Smooth muscle cell (in vitro differentiated cells): ENCODE measurements around the gene MED12L. TPM values are rescaled to one million over a fixed set of nuclear protein-coding genes. Genes with fewer than 3 reads are reported as not detected.

Experiments
- DNase-seq: peaks from one replicate; lab custom pipeline; 2025; ENCODE audit not compliant: unreplicated experiment; lab: John Stamatoyannopoulos, UW
- H2AFZ ChIP-seq: fragments of 200-600 bp; sonication (generic); 2 replicates; pipeline ENCODE4 v1.6.0; 2016; ENCODE audit warnings: antibody characterized with exemption, low read depth, mild to moderate bottlenecking
- H3F3A ChIP-seq: fragments of 200-600 bp; sonication (generic); 2 replicates; pipeline ENCODE4 v1.6.0; 2017; ENCODE audit warnings: antibody characterized with exemption, low read depth
- H3K27ac ChIP-seq: fragments of 200-600 bp; sonication (generic); 2 replicates; pipeline ENCODE4 v1.5.1; 2016; ENCODE audit warnings: low read depth, mild to moderate bottlenecking
- H3K27me3 ChIP-seq: fragments of 200-600 bp; sonication (generic); 2 replicates; pipeline ENCODE4 v1.6.1; 2016; ENCODE audit warnings: low read depth, mild to moderate bottlenecking
- H3K36me3 ChIP-seq: fragments of 200-600 bp; sonication (generic); 2 replicates; pipeline ENCODE4 v1.5.1; 2016; ENCODE audit warnings: low read depth
- H3K4me1 ChIP-seq: fragments of 200-600 bp; sonication (generic); 2 replicates; pipeline ENCODE4 v1.5.1; 2016; ENCODE audit warnings: low read depth
- H3K4me2 ChIP-seq: fragments of 200-600 bp; sonication (generic); 2 replicates; pipeline ENCODE4 v1.6.0; 2016; ENCODE audit warnings: mild to moderate bottlenecking
- H3K4me3 ChIP-seq: fragments of 200-600 bp; sonication (generic); 2 replicates; pipeline ENCODE4 v1.5.1; 2016; ENCODE audit warnings: mild to moderate bottlenecking
- H3K79me2 ChIP-seq: fragments of 200-600 bp; sonication (generic); 2 replicates; pipeline ENCODE4 v1.6.0; 2016; ENCODE audit warnings: low read depth, mild to moderate bottlenecking
- H3K9ac ChIP-seq: fragments of 200-600 bp; sonication (generic); 2 replicates; pipeline ENCODE4 v1.6.0; 2016; ENCODE audit warnings: low read depth
- H3K9me3 ChIP-seq: fragments of 200-600 bp; sonication (generic); replicated peaks from 2 replicates; pipeline ENCODE4 v1.5.1; 2016; ENCODE audit warnings: low read depth
- H4K20me1 ChIP-seq: fragments of 200-600 bp; sonication (generic); 2 replicates; pipeline ENCODE4 v1.6.0; 2016; ENCODE audit warnings: low read depth
- CTCF ChIP-seq: fragments of 200-600 bp; sonication (generic); IDR thresholded peaks from 2 replicates; pipeline ENCODE4 v1.5.1; 2017; ENCODE audit warnings: borderline replicate concordance, mild to moderate bottlenecking, antibody characterized with exemption; ENCODE audit not compliant: insufficient read depth, poor library complexity, severe bottlenecking
- WGBS: methylation state at CpG from one replicate; pipeline ENCODE4 v1.1.7; 2016; ENCODE audit warnings: low lambda C conversion rate; 5-methylcytosine and 5-hydroxymethylcytosine counted together
- polyA plus RNA-seq: library from polyadenylated mRNA; unstranded; fragments of >200 nt; fragmentation: Nextera tagmentation; extraction: Ambion mirVana; gene quantifications from 2 replicates; pipeline ENCODE4 v1.2.1, GENCODE V29; 2016
- total RNA-seq: library from RNA; depleted of rRNA; stranded (reverse); fragments of >200 nt; gene quantifications from 2 replicates; pipeline ENCODE4 v1.2.3, GENCODE V29; 2014

Gene MED12L
- total and polyA plus RNA-seq, 2 experiments from 2014 or later, result 0.26 to 1.5 TPM

DNA sequence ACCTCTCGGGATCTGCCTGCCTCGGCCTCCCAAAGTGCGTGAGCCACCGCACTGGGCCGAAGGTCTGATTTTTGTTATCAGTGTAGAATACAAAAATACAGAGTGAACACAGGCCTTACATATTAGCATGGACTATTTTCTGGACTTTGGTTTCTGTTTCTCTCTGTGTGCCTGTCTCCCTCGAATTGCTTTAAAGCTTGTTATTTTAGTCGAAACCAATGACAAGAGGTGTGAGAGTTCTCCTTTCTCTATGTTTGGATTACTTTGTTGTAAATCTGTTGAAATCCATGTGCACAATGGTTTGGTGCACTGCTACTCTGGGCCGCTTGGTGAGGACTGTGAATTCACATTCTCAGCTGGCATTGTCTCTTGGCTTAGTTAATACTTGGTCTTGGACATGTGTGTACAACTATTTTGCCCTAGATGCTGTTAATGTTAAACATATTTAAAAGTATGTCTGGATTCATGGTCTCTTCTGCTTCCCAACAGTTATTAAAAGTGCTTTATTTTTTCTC is 23.9 kb downstream of the MED12L start:
- H3K4me3 ChIP-seq, result no peak overlapping the region
- H3K36me3 ChIP-seq, result no peaks in the 10 kb centered on the region
- no peak for DNase-seq
- H3K27me3 ChIP-seq, result no peaks in the 10 kb centered on the region
- H3F3A ChIP-seq, result no peaks in the 10 kb centered on the region
- H3K9ac ChIP-seq, result no peak overlapping the region
- no peaks in the 10 kb centered on the region for H3K9me3 ChIP-seq
- no peaks in the 10 kb centered on the region for H3K79me2 ChIP-seq
- WGBS, result 93% methylated on average over 8 of the region's 8 CpGs
- H3K4me1 ChIP-seq, result peaks cover 17% of the 10 kb centered on the region
- no peak overlapping the region for H3K4me2 ChIP-seq
- H3K27ac ChIP-seq, result no peak overlapping the region
- no peak overlapping the region for H2AFZ ChIP-seq
- no peak for TF ChIP-seq CTCF
- H4K20me1 ChIP-seq, result no peaks in the 10 kb centered on the region

DNA sequence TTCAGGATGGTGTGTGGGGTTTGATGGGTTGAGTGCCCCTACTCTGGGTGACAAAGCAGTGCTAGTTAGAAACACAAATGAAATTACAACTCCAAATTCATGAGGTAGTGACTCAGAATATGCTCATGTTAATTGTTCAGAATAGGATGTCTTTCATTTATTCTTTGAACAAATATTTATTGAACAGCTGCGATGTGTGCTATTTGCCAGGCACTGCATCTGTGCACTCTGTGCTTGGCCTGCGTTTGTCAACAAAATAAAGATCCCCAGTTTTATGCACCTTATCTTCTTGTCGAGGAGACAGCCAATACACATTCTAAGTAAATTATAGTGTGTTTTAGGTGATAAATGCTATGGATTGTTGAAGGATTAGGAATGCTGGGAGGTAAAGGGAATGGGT is 27.3 kb downstream of the MED12L start:
- no peak overlapping the region for H3K4me2 ChIP-seq
- no peak for DNase-seq
- no peaks in the 10 kb centered on the region for H3K27me3 ChIP-seq
- no peaks in the 10 kb centered on the region for H3K9me3 ChIP-seq
- no peak overlapping the region for H3K9ac ChIP-seq
- H3K4me3 ChIP-seq, result no peak overlapping the region
- no peaks in the 10 kb centered on the region for H4K20me1 ChIP-seq
- H3F3A ChIP-seq, result no peaks in the 10 kb centered on the region
- H3K27ac ChIP-seq, result no peak overlapping the region
- TF ChIP-seq CTCF, result no peak
- H2AFZ ChIP-seq, result no peak overlapping the region
- no peaks in the 10 kb centered on the region for H3K79me2 ChIP-seq
- H3K36me3 ChIP-seq, result no peaks in the 10 kb centered on the region
- 81% methylated on average over 3 of the region's 3 CpGs for WGBS
- H3K4me1 ChIP-seq, result peaks cover 8% of the 10 kb centered on the region

- Histone ChIP-seq H3K9ac (no peak overlapping the region), H3K27me3 (no peaks in the 10 kb centered on the region), H3K9me3 (no peaks in the 10 kb centered on the region), H3K36me3 (no peaks in the 10 kb centered on the region), H3K4me3 (no peak overlapping the region), H3F3A (no peaks in the 10 kb centered on the region), H4K20me1 (no peaks in the 10 kb centered on the region), H3K79me2 (no peaks in the 10 kb centered on the region), H3K4me2 (no peak overlapping the region), H2AFZ (no peak overlapping the region), H3K27ac (no peak overlapping the region), H3K4me1 (peaks cover 4% of the 10 kb centered on the region)
- DNase-seq, result no peak
- 92% methylated on average over 1 of the region's 1 CpG for WGBS
- no peak for TF ChIP-seq CTCF
Measured at GRCh38 chr3:151113343-151113742, 27.9 kb downstream of the MED12L start.

DNA sequence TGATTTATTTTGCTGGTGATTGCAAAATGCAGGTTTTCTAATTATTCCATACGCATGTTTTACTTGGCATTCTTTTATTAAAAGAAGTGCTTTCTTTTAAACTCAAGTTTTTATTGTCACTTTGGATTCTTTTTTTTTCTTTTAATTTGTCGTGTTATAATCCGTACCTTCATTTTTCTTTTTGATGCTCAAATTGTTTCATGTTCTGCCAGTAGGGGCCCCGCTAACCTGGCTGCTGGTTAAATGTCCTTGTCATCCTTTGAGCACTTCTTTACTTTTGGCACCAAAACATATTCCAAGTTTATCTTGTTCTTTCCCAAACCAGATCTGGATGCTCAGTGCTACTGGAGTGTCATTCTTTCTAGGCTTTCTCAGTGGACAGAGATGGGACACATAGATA is 31.6 kb downstream of the MED12L start:
- Histone ChIP-seq H3K4me1 (peaks cover 2% of the 10 kb centered on the region), H3K36me3 (no peaks in the 10 kb centered on the region), H3K4me3 (no peak overlapping the region), H3K4me2 (no peak overlapping the region), H3K27me3 (no peaks in the 10 kb centered on the region), H3F3A (no peaks in the 10 kb centered on the region), H3K27ac (no peak overlapping the region), H2AFZ (no peak overlapping the region), H3K9me3 (no peaks in the 10 kb centered on the region), H3K79me2 (no peaks in the 10 kb centered on the region), H4K20me1 (no peaks in the 10 kb centered on the region), H3K9ac (no peak overlapping the region)
- no peak for DNase-seq
- WGBS, result 95% methylated on average over 4 of the region's 4 CpGs
- no peak for TF ChIP-seq CTCF
